Type B pancreatic cell (in vitro differentiated cells): ENCODE measurements around the gene PRPF40A. TPM values are rescaled to one million over a fixed set of nuclear protein-coding genes. Genes with fewer than 3 reads are reported as not detected.
"Not testable (repeated sequence)": the region's sequence is repeated elsewhere in the genome, so short reads cannot be mapped to it uniquely, and the experiment has no call there.

Source experiments
- DNase-seq: peaks from one replicate; pipeline ENCODE4 v3.0.0; 2021; ENCODE audit warnings: mixed read lengths; ENCODE audit not compliant: unreplicated experiment; ENCODE audit errors: extremely low spot score
- H3K27ac Mint-ChIP-seq: 2 replicates; pipeline ENCODE4 v1.8.0; 2021; ENCODE audit warnings: mild to moderate bottlenecking, mixed read lengths
- H3K27me3 Mint-ChIP-seq: 2 replicates; pipeline ENCODE4 v1.8.0; 2021; ENCODE audit warnings: mixed read lengths
- H3K36me3 Mint-ChIP-seq: 2 replicates; pipeline ENCODE4 v1.8.0; 2021; ENCODE audit warnings: mixed read lengths
- H3K4me1 Mint-ChIP-seq: one replicate; pipeline ENCODE4 v1.8.0; 2021; ENCODE audit warnings: mixed read lengths; ENCODE audit not compliant: unreplicated experiment
- H3K4me3 Mint-ChIP-seq: 2 replicates; pipeline ENCODE4 v1.8.0; 2021; ENCODE audit warnings: mild to moderate bottlenecking, mixed read lengths
- H3K9me3 Mint-ChIP-seq: 2 replicates; pipeline ENCODE4 v1.8.0; 2021; ENCODE audit warnings: mixed read lengths
- CTCF ChIP-seq: fragments of 200-600 bp; sonication (generic); conservative IDR thresholded peaks from 2 replicates; pipeline ENCODE4 v1.5.0; 2021; ENCODE audit warnings: antibody characterized with exemption, mild to moderate bottlenecking
- total RNA-seq: library from RNA; stranded (reverse); gene quantifications from 2 replicates; pipeline ENCODE4 v1.2.1, GENCODE V29; 2021; ENCODE audit warnings: low replicate concordance

Gene PRPF40A
- total RNA-seq, 1 donor from 2014 or later = 119 TPM

GRCh38 chr2:152738438-152738837, 21.2 kb upstream of the PRPF40A start:
- H3K4me3 Mint-ChIP-seq = no peak overlapping the region
- H3K27ac Mint-ChIP-seq = no peak overlapping the region
- no peak for TF ChIP-seq CTCF
- H3K4me1 Mint-ChIP-seq = no peaks in the 10 kb centered on the region
- H3K9me3 Mint-ChIP-seq = no peaks in the 10 kb centered on the region
- H3K36me3 Mint-ChIP-seq = peaks cover 36% of the 10 kb centered on the region
- no peaks in the 10 kb centered on the region for H3K27me3 Mint-ChIP-seq
- DNase-seq = no peak

- not testable (repeated sequence) for H3K9me3 Mint-ChIP-seq, H3K27ac Mint-ChIP-seq, H3K4me1 Mint-ChIP-seq, DNase-seq, H3K27me3 Mint-ChIP-seq, H3K4me3 Mint-ChIP-seq
- H3K36me3 Mint-ChIP-seq = peaks cover 36% of the 10 kb centered on the region
Measured at GRCh38 chr2:152737509-152737908, 20.2 kb upstream of the PRPF40A start.

GRCh38 chr2:152730591-152731333, 13.5 kb upstream of the PRPF40A start:
- no peaks in the 10 kb centered on the region for H3K36me3 Mint-ChIP-seq
- peak overlapping the region; percentile 16 for H3K27ac Mint-ChIP-seq
- no peak overlapping the region for H3K4me3 Mint-ChIP-seq
- H3K9me3 Mint-ChIP-seq = no peaks in the 10 kb centered on the region
- TF ChIP-seq CTCF = no peak
- H3K27me3 Mint-ChIP-seq = no peaks in the 10 kb centered on the region
- no peak for DNase-seq
- H3K4me1 Mint-ChIP-seq = peaks cover 4% of the 10 kb centered on the region

- Mint-ChIP-seq H3K9me3 (no peaks in the 10 kb centered on the region), H3K36me3 (no peaks in the 10 kb centered on the region), H3K27ac (no peak overlapping the region), H3K27me3 (no peaks in the 10 kb centered on the region), H3K4me1 (peaks cover 4% of the 10 kb centered on the region), H3K4me3 (no peak overlapping the region)
- no peak for DNase-seq
- TF ChIP-seq CTCF = no peak
Measured at GRCh38 chr2:152729844-152730243, 12.6 kb upstream of the PRPF40A start.

- no peaks in the 10 kb centered on the region for H3K9me3 Mint-ChIP-seq
- H3K27me3 Mint-ChIP-seq = no peaks in the 10 kb centered on the region
- no peak overlapping the region for H3K4me3 Mint-ChIP-seq
- no peak for DNase-seq
- H3K36me3 Mint-ChIP-seq = peaks cover 19% of the 10 kb centered on the region
- no peak overlapping the region for H3K27ac Mint-ChIP-seq
- TF ChIP-seq CTCF = no peak
- H3K4me1 Mint-ChIP-seq = peaks cover 12% of the 10 kb centered on the region
Measured at GRCh38 chr2:152723918-152724317, 6.7 kb upstream of the PRPF40A start.

GRCh38 chr2:152722639-152723038, 5.4 kb upstream of the PRPF40A start:
- not testable (repeated sequence) for H3K27ac Mint-ChIP-seq, H3K4me3 Mint-ChIP-seq, H3K27me3 Mint-ChIP-seq

More at GRCh38 chr2:152722639-152723038, 5.4 kb upstream of the PRPF40A start:
- DNase-seq, H3K9me3 Mint-ChIP-seq: not testable (repeated sequence)
- Mint-ChIP-seq H3K4me1 (peaks cover 12% of the 10 kb centered on the region), H3K36me3 (peaks cover 19% of the 10 kb centered on the region)
